Epithelial cell of esophagus (primary cell): Measurements from ENCODE around the gene ACYP2.
A peak's percentile ranks its signal among the peaks of the same experiment; 100 is the strongest.

Source experiments
- DNase-seq: peaks from one replicate; pipeline ENCODE4 v3.0.0; 2010; ENCODE audit warnings: low read depth
- H3K4me3 ChIP-seq: 2 replicates; pipeline ENCODE4 v1.5.1; 2011; ENCODE audit warnings: mild to moderate bottlenecking, low read length, control low read depth
- TF ChIP-seq, protein P1 (sequence below): IDR thresholded peaks from 2 replicates; pipeline ENCODE4 v1.5.1; 2011; ENCODE audit warnings: low read depth, mild to moderate bottlenecking, low read length, control low read depth, inconsistent platforms; ENCODE audit not compliant: insufficient read depth; ENCODE audit errors: missing control alignments

ACYP2 gene

DNA sequence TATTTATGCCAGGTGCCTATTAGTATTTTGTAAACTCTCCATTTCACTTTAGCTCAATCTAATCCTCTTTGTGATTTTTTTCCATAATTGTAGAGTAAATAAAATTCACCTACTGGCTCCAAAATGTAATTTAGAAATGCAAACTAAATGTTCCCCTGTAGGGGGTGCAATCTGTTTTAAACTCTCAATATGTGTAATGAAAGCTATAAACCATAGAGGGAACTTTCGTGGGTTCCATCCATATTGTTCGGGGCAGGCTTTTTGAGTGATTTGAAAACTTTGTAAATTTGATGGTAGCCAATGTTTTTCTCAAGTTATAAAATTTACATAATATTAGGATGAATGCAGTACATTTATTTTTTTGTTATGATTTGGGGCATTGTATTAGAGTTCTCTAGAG is 91.2 kb downstream of the ACYP2 start:
- no peak overlapping the region for H3K4me3 ChIP-seq
- peak; percentile 36 for DNase-seq
- TF ChIP-seq, protein P1, sequence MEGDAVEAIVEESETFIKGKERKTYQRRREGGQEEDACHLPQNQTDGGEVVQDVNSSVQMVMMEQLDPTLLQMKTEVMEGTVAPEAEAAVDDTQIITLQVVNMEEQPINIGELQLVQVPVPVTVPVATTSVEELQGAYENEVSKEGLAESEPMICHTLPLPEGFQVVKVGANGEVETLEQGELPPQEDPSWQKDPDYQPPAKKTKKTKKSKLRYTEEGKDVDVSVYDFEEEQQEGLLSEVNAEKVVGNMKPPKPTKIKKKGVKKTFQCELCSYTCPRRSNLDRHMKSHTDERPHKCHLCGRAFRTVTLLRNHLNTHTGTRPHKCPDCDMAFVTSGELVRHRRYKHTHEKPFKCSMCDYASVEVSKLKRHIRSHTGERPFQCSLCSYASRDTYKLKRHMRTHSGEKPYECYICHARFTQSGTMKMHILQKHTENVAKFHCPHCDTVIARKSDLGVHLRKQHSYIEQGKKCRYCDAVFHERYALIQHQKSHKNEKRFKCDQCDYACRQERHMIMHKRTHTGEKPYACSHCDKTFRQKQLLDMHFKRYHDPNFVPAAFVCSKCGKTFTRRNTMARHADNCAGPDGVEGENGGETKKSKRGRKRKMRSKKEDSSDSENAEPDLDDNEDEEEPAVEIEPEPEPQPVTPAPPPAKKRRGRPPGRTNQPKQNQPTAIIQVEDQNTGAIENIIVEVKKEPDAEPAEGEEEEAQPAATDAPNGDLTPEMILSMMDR = peak; percentile 30

DNA sequence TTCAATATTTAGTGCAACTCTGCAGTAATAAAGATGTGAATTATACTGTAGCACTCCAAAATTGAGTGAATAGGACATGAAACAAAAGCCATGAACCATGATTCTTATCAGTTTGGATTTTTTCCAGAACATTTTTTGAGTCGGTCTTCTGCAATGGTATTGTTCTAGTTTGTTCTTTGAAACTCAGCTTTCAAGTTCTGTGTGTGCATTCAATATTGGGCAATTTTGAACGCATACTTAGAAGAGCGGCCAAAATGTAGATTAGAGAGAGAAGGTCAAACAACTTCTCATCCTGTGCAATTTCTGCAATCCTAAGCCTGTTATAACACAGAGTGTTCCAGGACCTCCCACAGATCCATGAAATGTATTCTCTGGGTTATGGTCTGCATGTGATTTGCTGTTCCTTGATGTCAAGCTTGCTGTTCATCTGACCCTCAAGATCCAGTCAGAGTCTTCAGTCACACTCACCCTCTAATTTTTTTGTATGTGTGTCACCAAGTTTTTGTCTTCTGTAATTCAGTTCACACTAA is 92.3 kb downstream of the ACYP2 start:
- no peak overlapping the region for H3K4me3 ChIP-seq
- TF ChIP-seq, protein P1 = no peak
- DNase-seq = no peak

DNA sequence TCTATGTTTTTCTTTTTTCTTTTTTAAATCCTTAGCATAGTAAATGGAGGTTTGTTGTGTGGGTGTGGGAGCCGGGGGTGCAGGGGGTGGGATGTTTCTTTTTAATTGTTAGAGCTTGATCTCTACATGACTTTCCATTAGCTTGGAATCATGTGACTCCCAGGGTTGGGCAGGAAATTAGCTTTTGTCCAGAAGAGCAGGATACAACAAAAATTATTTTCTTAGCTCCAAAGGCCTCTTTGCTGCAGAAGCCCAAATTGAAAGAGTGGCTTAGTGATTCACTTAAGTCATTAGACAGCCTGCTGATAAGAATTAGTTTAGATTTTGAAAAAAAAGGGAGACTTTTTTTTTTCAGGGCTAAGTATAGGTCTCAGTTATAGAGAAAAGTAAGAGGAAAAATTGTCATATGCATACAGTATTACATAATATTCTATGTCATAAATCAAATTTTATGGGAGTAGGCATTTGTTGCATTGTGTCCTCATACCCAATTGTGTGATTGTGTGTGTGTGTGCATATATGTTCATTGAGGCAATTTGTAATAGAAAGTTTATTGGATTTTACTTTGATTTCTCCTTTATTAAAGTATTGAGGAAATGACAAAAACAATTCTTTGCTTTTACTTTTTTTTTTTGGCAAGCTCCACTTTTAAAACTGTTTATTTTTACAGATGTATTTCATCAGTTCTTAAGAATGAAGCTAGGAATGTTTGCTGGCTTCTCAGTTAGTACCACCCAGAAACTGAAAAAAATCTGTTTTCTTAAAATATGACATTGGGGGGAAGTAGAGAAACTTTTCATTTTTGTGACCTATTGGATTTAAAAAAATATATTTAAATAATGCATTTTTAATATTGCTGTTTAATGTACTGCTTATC is 93.2 kb downstream of the ACYP2 start:
- no peak for DNase-seq
- H3K4me3 ChIP-seq = no peak overlapping the region
- TF ChIP-seq, protein P1 = no peak

DNA sequence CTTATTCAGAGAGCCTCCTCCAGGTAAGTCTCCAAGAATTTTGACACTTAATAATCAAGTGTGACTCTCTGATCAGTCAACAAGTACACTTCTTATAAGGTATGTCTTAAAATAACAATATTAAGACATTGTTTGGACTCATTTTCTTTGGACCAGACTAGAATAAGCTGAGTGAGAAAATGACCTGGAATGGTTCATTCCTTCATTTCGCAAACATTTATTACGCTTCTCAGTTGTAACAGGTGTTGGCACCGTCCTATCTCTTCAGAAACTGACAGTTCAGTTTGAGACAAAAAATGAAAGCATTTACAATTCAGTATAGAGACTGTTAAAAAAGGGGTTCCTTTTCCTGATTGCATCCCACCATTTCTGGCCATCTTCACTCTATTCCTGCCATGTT is 94.0 kb downstream of the ACYP2 start:
- no peak overlapping the region for H3K4me3 ChIP-seq
- TF ChIP-seq, protein P1 = no peak
- no peak for DNase-seq

DNA sequence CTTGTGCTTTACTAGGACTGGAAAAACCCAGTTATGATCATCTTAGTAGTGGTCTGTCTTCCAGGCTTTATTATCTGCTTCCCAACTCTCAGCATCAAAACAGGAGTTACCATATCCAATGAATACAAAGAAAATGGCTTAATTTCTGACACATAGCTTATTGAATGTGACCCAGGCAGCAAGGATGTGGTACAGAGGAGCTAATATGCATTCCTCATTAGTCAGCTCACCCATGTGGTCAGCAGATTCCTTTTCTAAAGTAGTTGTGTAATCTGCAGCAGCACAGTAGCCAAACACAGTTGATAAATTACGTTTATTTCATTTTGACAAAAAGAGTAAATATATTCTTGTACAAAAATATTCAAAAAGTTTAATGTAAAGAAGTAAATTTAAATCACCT is 97.0 kb downstream of the ACYP2 start:
- peak; percentile 86 for DNase-seq
- H3K4me3 ChIP-seq = no peak overlapping the region

DNA sequence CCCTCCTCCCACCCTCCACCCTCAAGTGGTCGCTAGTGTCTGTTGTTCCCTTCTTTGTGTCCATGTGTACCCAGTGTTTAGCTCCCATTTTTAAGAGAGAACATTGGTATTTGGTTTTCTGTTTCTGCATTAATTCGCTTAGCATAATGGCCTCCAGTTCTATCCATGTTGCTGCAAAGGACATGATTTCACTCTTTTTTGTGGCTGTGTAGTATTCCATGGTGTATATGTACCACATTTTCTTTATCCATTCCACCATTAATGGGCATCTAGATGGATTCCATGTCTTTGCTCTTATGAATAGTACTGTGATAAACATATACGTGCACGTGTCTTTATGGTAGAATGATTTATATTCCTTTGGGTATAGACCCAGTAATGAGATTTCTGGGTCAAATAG is 97.7 kb downstream of the ACYP2 start:
- no peak for DNase-seq
- no peak overlapping the region for H3K4me3 ChIP-seq
- TF ChIP-seq, protein P1 = no peak

More for the DNA sequence above, 97.0 kb downstream of the ACYP2 start:
- TF ChIP-seq, protein P1 = no peak
